GM19240 (cell line): ENCODE measurements around the gene ATP8A1.

Experiments
- DNase-seq: peaks from one replicate; pipeline ENCODE4 v3.0.0; 2011; ENCODE audit warnings: low spot score; ENCODE audit not compliant: insufficient read length

Gene ATP8A1

GRCh38 chr4:42574870-42575430 is 82.0 kb downstream of the ATP8A1 start:
- DNase-seq, result no peak

DNA sequence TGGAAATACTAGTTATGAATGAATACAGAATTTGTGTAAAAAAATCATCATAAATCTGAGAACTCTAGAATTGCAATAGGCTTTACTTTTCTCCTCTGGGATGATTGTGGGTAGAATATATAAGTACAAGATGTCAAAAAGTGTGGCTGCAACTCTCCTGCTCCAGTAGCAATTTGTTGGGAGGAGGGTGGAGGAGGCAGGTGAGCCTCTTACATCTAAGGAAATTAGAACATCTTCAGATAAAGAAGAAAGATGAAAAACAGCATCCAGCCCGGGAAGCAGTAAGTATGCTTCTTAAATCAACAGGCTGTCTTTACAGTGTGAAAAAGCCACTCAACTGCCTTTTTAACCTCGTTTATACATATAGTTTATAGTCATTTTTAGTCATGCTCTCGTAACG is 83.7 kb downstream of the ATP8A1 start:
- no peak for DNase-seq

DNA sequence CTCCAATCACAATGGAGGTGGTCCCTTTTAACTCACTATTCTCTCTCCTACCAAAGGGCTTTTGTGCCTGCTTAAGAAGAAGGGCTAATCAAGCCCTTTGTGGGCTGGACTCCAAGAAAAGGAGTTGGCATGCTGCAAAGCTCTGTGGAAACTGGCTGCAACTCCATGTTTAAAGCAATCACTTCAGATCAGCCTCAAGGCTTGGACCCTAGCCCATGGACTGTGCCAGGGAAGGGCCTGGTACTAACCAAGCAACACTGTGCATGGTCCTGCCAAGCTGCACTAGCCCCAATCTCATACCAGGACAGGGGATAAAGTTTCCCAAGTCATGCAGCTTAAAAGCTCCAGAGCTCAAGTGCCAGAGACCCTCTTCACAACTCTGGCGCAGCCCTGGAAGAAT is 86.7 kb downstream of the ATP8A1 start:
- no peak for DNase-seq

DNA sequence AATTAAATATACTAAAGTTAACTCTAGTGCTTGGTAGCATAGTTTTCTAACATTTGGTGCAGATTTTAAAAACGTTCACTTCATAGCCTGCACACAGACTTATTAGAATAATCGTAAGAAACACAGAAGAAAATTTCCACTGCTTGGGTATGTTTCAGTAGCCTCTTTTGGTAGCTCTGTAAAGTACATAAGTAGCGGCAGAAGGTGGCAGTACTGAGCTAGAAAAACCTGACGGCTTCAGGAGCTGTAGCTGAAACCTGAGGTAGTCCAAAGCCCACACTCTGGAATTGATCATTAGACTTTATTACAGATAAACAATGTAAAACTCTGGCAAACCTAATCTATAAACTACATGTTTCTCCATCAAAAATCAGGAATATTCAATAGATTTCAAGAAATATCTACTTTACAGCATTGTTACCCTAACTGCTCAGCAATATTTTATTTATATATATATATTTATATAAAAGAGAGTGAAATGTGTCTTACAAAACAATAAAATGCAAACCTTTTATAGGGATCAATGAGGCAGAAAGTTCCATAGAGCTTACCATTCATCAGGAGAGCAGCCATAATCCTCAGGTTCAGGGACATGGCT is 88.2 kb downstream of the ATP8A1 start:
- DNase-seq, result peak; percentile 17

DNA sequence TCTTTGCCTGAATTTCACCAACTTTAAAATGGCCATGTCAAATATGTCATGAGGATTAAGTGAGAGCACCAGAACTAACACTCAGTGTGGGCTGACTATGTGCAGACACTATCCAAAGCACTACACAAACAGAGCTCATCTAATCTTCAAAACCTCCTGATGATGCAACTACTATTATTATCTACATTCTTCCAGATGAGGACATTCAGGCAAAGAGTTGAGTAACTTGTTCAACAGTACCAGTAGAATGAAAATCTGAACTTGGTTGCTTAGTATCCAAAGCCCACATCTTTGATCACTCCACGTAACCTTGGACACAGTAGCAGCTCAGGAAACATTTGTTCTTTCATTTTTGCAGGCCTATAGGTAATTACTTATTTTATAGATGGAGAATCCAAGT is 90.1 kb downstream of the ATP8A1 start:
- DNase-seq, result no peak

GRCh38 chr4:42562016-42562415 is 94.9 kb downstream of the ATP8A1 start:
- no peak for DNase-seq

DNA sequence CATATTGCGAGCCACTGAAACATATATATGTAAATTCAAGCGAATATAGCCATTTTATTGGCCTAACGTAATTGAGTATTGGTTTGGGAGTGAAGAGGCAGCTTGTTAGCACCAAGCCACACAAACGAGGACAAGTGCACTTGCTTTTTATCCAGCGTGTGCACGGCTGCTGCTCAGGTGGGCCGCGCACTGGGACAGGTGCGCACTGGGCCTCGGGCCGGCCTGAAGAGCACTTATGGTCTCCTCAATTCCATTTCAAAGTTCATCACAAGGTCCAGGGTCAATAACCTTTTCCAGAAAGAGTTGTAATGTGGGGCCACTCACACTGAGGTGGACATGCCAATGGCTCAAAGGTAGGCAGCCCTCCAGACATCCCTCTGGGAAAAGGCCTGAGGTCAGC is 95.9 kb downstream of the ATP8A1 start:
- DNase-seq, result no peak

DNA sequence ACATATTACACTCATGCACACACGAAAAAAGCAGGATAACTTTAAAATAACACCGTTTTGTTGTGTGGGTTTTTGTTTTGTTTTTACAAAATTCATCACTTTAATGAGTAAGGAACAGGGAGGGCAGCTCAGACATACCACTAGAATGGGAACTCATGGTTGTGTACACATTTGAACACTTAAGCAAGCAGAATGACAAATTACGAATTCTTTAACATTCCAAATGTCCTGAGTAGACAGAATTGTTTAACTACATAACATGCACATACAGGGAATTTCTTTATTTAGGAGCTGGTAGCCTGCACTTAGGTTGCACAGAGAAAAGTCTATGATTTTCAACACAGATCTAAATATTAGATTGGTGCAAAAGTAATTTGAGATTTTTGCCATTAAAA is 96.4 kb downstream of the ATP8A1 start:
- DNase-seq, result no peak

- no peak for DNase-seq
Observed at GRCh38 chr4:42558156-42558555, 98.7 kb downstream of the ATP8A1 start.

DNA sequence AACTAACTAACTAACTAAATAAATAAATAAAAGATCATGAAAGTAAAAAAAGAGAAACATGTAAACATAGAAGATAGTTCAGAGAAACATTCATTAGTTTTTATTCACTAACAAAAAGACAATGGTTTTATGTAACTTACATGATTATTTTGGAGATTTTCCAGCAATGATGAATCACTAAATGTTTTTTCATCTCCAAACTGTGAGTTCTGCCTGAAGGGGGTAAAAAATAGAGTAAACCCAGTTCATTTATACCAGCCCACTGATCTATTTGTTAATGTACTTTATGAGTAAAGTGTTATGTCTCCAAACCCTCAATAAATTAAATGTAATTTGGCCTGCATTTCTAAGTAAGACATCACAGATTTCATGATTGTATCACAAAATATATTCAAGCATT is 101.1 kb downstream of the ATP8A1 start:
- DNase-seq, result no peak

DNA sequence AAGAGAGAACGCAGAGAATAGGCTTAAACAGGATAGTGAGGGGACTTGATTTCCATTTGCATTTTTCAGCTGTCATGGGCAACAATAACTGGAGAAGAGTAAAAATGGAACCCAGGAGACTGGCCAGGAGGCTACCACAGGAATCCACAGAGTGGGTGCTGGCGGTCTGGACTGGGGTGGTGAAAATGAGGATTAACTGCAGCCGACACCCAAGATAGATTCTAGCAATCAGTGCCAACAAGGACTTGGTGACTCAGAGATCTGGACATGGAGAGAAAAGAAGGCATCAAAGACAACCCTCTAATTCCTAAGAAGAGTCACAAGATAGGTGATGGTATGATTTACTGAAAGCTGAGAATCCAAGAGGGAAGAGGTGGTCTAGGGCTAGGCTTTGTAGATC is 102.8 kb downstream of the ATP8A1 start:
- DNase-seq, result no peak

- no peak for DNase-seq
Observed at GRCh38 chr4:42549896-42550295, 107.0 kb downstream of the ATP8A1 start.

- no peak for DNase-seq
Observed at GRCh38 chr4:42547805-42548204, 109.1 kb downstream of the ATP8A1 start.

- DNase-seq, result no peak
Observed at GRCh38 chr4:42543762-42544161, 113.1 kb downstream of the ATP8A1 start.

GRCh38 chr4:42543126-42543525 is 113.8 kb downstream of the ATP8A1 start:
- no peak for DNase-seq

DNA sequence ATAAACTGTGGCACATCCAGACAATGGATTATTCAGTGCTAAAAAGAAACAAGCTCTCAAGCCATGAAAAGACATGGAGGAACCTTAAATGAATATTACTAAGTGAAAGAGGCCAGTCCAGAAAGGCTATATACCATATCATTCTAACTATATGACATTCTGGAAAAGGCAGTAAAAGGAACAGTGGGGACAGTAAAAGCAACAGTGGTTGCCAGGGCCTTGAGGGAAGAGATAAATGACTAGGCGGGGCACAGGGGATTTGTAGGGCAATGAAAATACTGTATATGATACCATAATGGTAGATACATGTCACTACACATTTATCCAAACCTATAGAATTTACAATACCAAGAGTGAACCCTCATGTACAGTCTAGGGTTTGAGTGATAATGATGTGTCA is 115.3 kb downstream of the ATP8A1 start:
- DNase-seq, result no peak

GRCh38 chr4:42533042-42533441 is 123.9 kb downstream of the ATP8A1 start:
- no peak for DNase-seq

DNA sequence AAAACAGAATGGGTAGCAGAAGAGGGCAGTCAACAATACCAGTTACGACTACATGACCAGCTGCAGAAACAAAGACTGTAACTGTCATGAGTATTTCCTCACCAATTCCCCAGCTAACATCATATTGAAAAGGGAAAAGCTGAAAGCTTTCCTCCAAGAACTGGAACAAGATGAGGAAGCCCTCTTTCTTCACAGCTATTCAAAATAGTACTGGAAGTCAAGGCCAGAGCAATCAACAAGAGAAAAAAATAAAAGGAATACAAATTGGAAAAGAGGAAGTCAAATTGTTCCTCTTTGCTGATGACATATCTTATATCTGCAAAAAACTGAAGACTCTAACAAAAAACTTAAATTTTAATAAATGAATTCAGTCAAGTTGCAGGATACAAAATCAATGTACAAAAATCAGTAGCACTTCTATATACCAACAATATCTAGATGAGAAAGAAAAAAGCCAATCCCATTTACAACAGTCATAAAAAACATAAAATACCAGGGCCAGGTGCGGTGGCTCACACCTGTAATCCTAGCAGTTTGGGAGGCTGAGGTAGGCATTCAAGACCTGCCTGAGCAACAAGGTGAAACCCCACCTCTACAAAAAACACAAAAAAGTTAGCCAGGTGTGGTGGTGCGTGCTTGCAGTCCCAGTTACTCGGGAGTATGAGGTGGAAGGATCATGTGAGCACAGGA is 125.4 kb downstream of the ATP8A1 start:
- DNase-seq, result no peak

DNA sequence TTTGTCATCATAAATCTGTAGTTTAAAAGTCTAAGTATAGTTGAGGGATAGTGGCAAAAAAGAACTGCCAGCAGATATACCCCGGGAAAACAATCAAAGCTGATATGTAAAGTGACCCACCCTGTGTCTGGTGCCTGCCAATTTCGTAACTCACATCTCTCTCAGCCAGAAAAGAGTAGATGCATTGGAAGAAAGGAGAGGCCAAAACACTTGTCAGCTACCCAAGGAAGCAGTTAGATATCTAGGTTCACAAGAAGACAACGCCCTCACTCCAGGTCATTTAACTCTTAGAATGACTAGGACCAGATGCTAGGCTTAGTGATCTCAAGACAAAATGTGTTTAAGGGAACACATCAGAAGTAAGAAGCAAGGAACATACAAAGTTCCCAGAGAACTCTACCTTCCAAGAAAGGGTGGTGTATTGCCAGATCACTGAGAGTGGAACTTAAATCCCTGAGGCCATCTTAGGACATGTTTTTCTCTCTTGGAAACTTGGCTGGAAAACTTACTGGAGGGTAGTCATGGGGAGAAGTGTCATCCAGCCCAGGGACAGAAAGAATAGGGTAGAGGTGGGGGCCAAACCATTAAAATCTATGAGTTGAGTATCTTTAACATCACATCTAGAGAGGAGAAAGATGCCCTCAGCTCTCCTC is 133.7 kb downstream of the ATP8A1 start:
- no peak for DNase-seq

DNA sequence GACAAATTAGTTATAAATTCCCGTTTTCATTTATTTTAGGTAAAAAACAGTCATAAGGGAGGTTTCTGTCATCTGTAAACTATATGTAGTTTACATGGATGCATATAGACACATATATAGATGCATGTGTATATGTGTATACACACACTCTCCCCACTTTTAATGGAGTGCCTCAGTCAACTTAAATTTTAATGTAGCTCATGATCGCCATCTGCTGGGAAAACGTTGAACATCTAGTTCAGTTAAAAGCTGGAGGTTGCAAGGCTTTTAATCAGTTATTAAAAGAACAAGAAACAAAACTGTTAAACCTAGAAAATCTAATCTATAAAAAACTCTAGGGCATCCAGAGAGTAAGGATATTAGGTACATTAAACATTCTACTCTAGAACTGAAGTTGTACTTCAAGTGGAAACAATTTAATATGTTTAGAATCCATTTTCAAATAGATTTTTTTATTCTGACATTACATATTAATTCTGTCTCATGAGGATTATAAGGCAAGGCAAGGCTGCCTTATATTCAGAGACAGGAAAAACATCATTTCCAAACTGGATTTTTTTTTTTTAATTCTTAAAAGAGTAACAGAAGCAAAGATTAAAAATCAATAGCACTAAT is 137.0 kb downstream of the ATP8A1 start:
- DNase-seq, result no peak

GRCh38 chr4:42515156-42515884 is 141.6 kb downstream of the ATP8A1 start:
- DNase-seq, result no peak
